Stimulated activated CD4-positive, alpha-beta T cell treated with anti-CD3 and anti-CD28 coated beads, Interleukin-15, amount 100 ng/mL, for 1 hour (primary cell): Measurements from ENCODE around the gene NOTCH1.

ENCODE experiments used
- DNase-seq, 2 donors: peaks; one replicate each; pipeline ENCODE4 v3.0.0-alpha.2; 2020; ENCODE audit warnings: low read depth in 1 of 2, low spot score in 1 of 2

NOTCH1 gene

GRCh38 chr9:136466155-136466541, 79.7 kb downstream of the NOTCH1 start:
- no peak for DNase-seq

- no peak for DNase-seq
Measured at GRCh38 chr9:136465500-136466154, 80.2 kb downstream of the NOTCH1 start.

GRCh38 chr9:136464241-136464640, 81.6 kb downstream of the NOTCH1 start:
- DNase-seq: no peak

- DNase-seq: no peak
Measured at GRCh38 chr9:136463578-136463977, 82.3 kb downstream of the NOTCH1 start.

- DNase-seq: no peak
Measured at GRCh38 chr9:136462664-136463063, 83.2 kb downstream of the NOTCH1 start.

GRCh38 chr9:136460772-136461325, 85.0 kb downstream of the NOTCH1 start:
- DNase-seq: no peak

GRCh38 chr9:136459425-136459824, 86.4 kb downstream of the NOTCH1 start:
- DNase-seq: no peak

GRCh38 chr9:136457326-136457725, 88.5 kb downstream of the NOTCH1 start:
- no peak for DNase-seq

GRCh38 chr9:136456258-136456657, 89.6 kb downstream of the NOTCH1 start:
- DNase-seq: no peak

- DNase-seq: no peak
Measured at GRCh38 chr9:136455043-136456002, 90.5 kb downstream of the NOTCH1 start.

GRCh38 chr9:136454026-136454796, 91.6 kb downstream of the NOTCH1 start:
- DNase-seq: no peak

- no peak for DNase-seq
Measured at GRCh38 chr9:136453326-136453725, 92.5 kb downstream of the NOTCH1 start.

GRCh38 chr9:136451221-136451877, 94.5 kb downstream of the NOTCH1 start:
- no peak for DNase-seq

- no peak for DNase-seq
Measured at GRCh38 chr9:136448655-136449054, 97.2 kb downstream of the NOTCH1 start.

GRCh38 chr9:136447173-136447778, 98.6 kb downstream of the NOTCH1 start:
- DNase-seq: no peak

GRCh38 chr9:136445799-136446198, 100.0 kb downstream of the NOTCH1 start:
- DNase-seq: no peak
